K562 (cell line): ENCODE results near the gene WFIKKN1. TPM values are rescaled to one million over a fixed set of nuclear protein-coding genes. Genes with fewer than 3 reads are reported as not detected.

ENCODE experiments used
- ATAC-seq: fragments of 200-7000 bp; cut with Tn5 transposase; 3 replicates; pipeline ENCODE4 v1.9.1; 2020; ENCODE audit warnings: moderate library complexity
- BruUV-seq: library from RNA; stranded (reverse); fragments of 400-500 nt; replicated peaks from 2 replicates; lab custom pipeline; 2021; lab: Mats Ljungman, UMichigan
- CTCF ChIA-PET: fragments of 300-600 bp; formaldehyde crosslinking; extraction: SDS; loops from one replicate; lab custom pipeline; 2021; ENCODE audit warnings: low intra/inter-chr PET ratio; lab: Yijun Ruan, JAX
- POLR2A ChIA-PET: fragments of 300-600, 350-650 bp; sonication (Branson Sonifier 250); formaldehyde crosslinking; extraction: SDS; loops from one replicate; lab custom pipeline; 2021; ENCODE audit warnings: antibody characterized with exemption, inconsistent platforms; lab: Yijun Ruan, JAX
- DNase-seq, 4 experiments: peaks; one replicate each; pipeline versions ENCODE4 v3.0.0 to v3.0.0-alpha.2; 2011 to 2018; ENCODE audit warnings: low spot score in 3 of 4, mixed read lengths in 3 of 4; ENCODE audit errors: extremely low read depth in 1 of 4
- FAIRE-seq: peaks from 2 replicates; lab custom pipeline; 2011; peaks lifted over from hg19 to GRCh38; lab: Jason Lieb, UNC
- H2AFZ ChIP-seq: 2 replicates; pipeline ENCODE4 v1.6.0; 2011; ENCODE audit warnings: low read depth, low read length, control low read depth, inconsistent platforms
- H3K27ac ChIP-seq: fragments of 200-600 bp; 3 replicates; pipeline ENCODE4 v1.8.0; 2011; ENCODE audit warnings: low read depth, mild to moderate bottlenecking, control low read depth, inconsistent platforms, low read length, moderate library complexity, mixed read lengths; ENCODE audit errors: extremely low read depth
- H3K27me3 ChIP-seq, 2 experiments: fragments of 300-600 bp in 1 of 2; 2 replicates in 1 of 2; 3 replicates in 1 of 2; pipeline versions ENCODE4 v1.6.0 to v1.8.0; 2011; ENCODE audit warnings: inconsistent platforms in 2 of 2, low read length in 2 of 2, mild to moderate bottlenecking in 1 of 2, mixed read lengths in 1 of 2, moderate library complexity in 1 of 2; ENCODE audit not compliant: control insufficient read depth in 2 of 2, insufficient read depth in 2 of 2
- H3K36me3 ChIP-seq: fragments of 300-600 bp; 3 replicates; pipeline ENCODE4 v1.8.0; 2011; ENCODE audit warnings: mild to moderate bottlenecking, low read length, inconsistent platforms; ENCODE audit not compliant: control insufficient read depth, insufficient read depth
- H3K4me1 ChIP-seq, 2 experiments: fragments of 200-600 bp in 1 of 2; replicated peaks in 1 of 2; 2 replicates in 1 of 2; 3 replicates in 1 of 2; pipeline versions ENCODE4 v1.5.1 to v1.8.0; 2011; ENCODE audit warnings: inconsistent platforms in 2 of 2, low read length in 2 of 2, mild to moderate bottlenecking in 1 of 2, mixed read lengths in 1 of 2, moderate library complexity in 1 of 2; ENCODE audit not compliant: control insufficient read depth in 2 of 2, insufficient read depth in 2 of 2
- H3K4me2 ChIP-seq: 2 replicates; pipeline ENCODE4 v1.6.1; 2011; ENCODE audit warnings: low read length, control low read depth, inconsistent platforms, mixed read lengths; ENCODE audit not compliant: insufficient read depth
- H3K4me3 ChIP-seq: fragments of 200-600 bp; sonication (generic), shearing (Covaris generic); 2 replicates; pipeline ENCODE4 v1.5.1; 2016; ENCODE audit warnings: control low read depth, inconsistent platforms
- H3K79me2 ChIP-seq: fragments of 200-600 bp; 3 replicates; pipeline ENCODE4 v1.8.0; 2011; ENCODE audit warnings: low read length, inconsistent platforms; ENCODE audit not compliant: control insufficient read depth, insufficient read depth
- H3K9ac ChIP-seq, 2 experiments: 2 replicates each; pipeline versions ENCODE4 v1.6.0 to v1.6.1; 2011; ENCODE audit warnings: low read depth in 2 of 2, low read length in 2 of 2, control low read depth in 1 of 2, inconsistent platforms in 1 of 2, mild to moderate bottlenecking in 1 of 2, mixed read lengths in 1 of 2; ENCODE audit not compliant: insufficient read depth in 1 of 2
- H3K9me1 ChIP-seq: one replicate; pipeline ENCODE4 v1.6.0; 2011; ENCODE audit warnings: inconsistent platforms, mild to moderate bottlenecking, low read length, moderate library complexity; ENCODE audit not compliant: control insufficient read depth, insufficient read depth
- H3K9me3 ChIP-seq: replicated peaks from 2 replicates; pipeline ENCODE4 v1.5.1; 2011; ENCODE audit warnings: low read depth, low read length, inconsistent platforms; ENCODE audit not compliant: control insufficient read depth, insufficient read depth
- H4K20me1 ChIP-seq: replicated peaks from 2 replicates; pipeline ENCODE4 v1.6.1; 2011; ENCODE audit warnings: low read length, inconsistent platforms, mixed read lengths; ENCODE audit not compliant: control insufficient read depth, insufficient read depth
- BACH1 ChIP-seq: fragments of 200-800 bp; sonication (Bioruptor generic); IDR thresholded peaks from 2 replicates; pipeline ENCODE4 v1.6.1; 2016; ENCODE audit warnings: missing genetic modification characterization, missing compliant biosample characterization
- E2F3 ChIP-seq: fragments of 250-450 bp; sonication (Bioruptor Pico); IDR thresholded peaks from 2 replicates; pipeline ENCODE4 v1.4.0; 2020; ENCODE audit warnings: mild to moderate bottlenecking
- FIP1L1 ChIP-seq: fragments of 200-400 bp; formaldehyde crosslinking; IDR thresholded peaks from 2 replicates; pipeline ENCODE4 v1.6.1; 2018; ENCODE audit warnings: mild to moderate bottlenecking, low read depth, low read length; ENCODE audit not compliant: poor library complexity, severe bottlenecking
- NFATC3 ChIP-seq: fragments of 450-650 bp; IDR thresholded peaks from 2 replicates; pipeline ENCODE4 v1.6.1; 2017; ENCODE audit warnings: mild to moderate bottlenecking
- NFYB ChIP-seq: IDR thresholded peaks from 2 replicates; pipeline ENCODE4 v1.6.1; 2011; ENCODE audit warnings: mild to moderate bottlenecking, moderate library complexity; ENCODE audit not compliant: insufficient read length; ENCODE audit errors: extremely low read depth
- RBM17 ChIP-seq: fragments of 200-400 bp; formaldehyde crosslinking; IDR thresholded peaks from 2 replicates; pipeline ENCODE4 v1.6.1; 2017; ENCODE audit warnings: low read depth, mild to moderate bottlenecking, low read length, borderline replicate concordance
- RHOXF2B ChIP-seq: fragments of 250-450 bp; sonication (Bioruptor Pico); conservative IDR thresholded peaks from 2 replicates; pipeline ENCODE4 v1.5.1; 2021
- TAF1 ChIP-seq: IDR thresholded peaks from 2 replicates; pipeline ENCODE4 v1.6.1; 2011; ENCODE audit warnings: mild to moderate bottlenecking, low read length, moderate library complexity; ENCODE audit not compliant: insufficient read depth, control insufficient read depth, severe bottlenecking; ENCODE audit errors: extremely low read depth
- TRIM25 ChIP-seq: fragments of 450-650 bp; IDR thresholded peaks from 2 replicates; pipeline ENCODE4 v1.7.0; 2016; ENCODE audit warnings: borderline replicate concordance
- ZBED1 ChIP-seq: IDR thresholded peaks from 2 replicates; pipeline ENCODE4 v1.6.1; 2014
- ZBTB7A ChIP-seq: IDR thresholded peaks from 2 replicates; pipeline ENCODE4 v1.6.1; 2011; ENCODE audit warnings: low read depth, mild to moderate bottlenecking, low read length, moderate library complexity, borderline replicate concordance; ENCODE audit not compliant: control insufficient read depth
- ZNF589 ChIP-seq: fragments of 200-800 bp; sonication (Bioruptor generic); IDR thresholded peaks from 2 replicates; pipeline ENCODE4 v1.6.1; 2016; ENCODE audit warnings: low read depth, missing genetic modification characterization, missing compliant biosample characterization
- ZNF785 ChIP-seq: fragments of 250-450 bp; sonication (Bioruptor Pico); IDR thresholded peaks from 2 replicates; pipeline ENCODE4 v1.4.0; 2020; ENCODE audit warnings: mild to moderate bottlenecking
- WGBS: fragments of 100-300 bp; shearing (Covaris generic); methylation state at CpG from one replicate; pipeline ENCODE4 v1.1.6; 2016; ENCODE audit warnings: low coverage, mixed read lengths; ENCODE audit not compliant: insufficient coverage; ENCODE audit errors: missing lambda C conversion rate; 5-methylcytosine and 5-hydroxymethylcytosine counted together
- in situ Hi-C: fragments of 300-500 bp; cut with MboI; formaldehyde crosslinking; loops from 4 replicates; pipeline ENCODE4 v1.15.0; 2018; ENCODE audit warnings: inconsistent platforms, mixed read lengths
- intact Hi-C: fragments of 100-400 bp; cut with micrococcal nuclease; formaldehyde crosslinking; loops from 2 replicates; pipeline ENCODE4 v1.14.2; 2022
- polyA plus RNA-seq, 8 experiments: library from polyadenylated mRNA; depleted of rRNA in 4 of 8; stranded (reverse) in 5 of 8; unstranded in 3 of 8; fragments of >200 nt; fragmentation: Nextera tagmentation in 2 of 8; fragmentation: Illumina TruSeq in 1 of 8; extraction: Ambion mirVana in 2 of 8; extraction: Trizol in 1 of 8; gene quantifications; 2 replicates each; pipeline versions ENCODE4 v1.2.1 to v1.2.3, GENCODE V29; 2011 to 2014; ENCODE audit warnings: inconsistent platforms in 1 of 8, missing spikeins in 1 of 8
- total RNA-seq, 7 experiments: library from RNA; depleted of rRNA in 6 of 7; stranded (reverse); fragments of >200 nt in 6 of 7; fragmentation: Illumina TruSeq in 2 of 7; extraction: Trizol in 2 of 7; gene quantifications; 2 replicates each; pipeline versions ENCODE4 v1.2.1 to v1.2.3, GENCODE V29; 2011 to 2021; ENCODE audit warnings: low replicate concordance in 1 of 7

The WFIKKN1 gene
- total and polyA plus RNA-seq, 9 of the 15 experiments (the other 6 are each of a cell fraction or from before 2014, with no cell fraction given), result 0.14 to 1.1 (median 0.50) TPM; not detected in 4

- TF ChIP-seq TRIM25 (no peak), ZNF785 (CRISPR knock-in tag) (no peak)
Measured at GRCh38 chr16:638836-639235, 8.1 kb downstream of the WFIKKN1 start (continued).

GRCh38 chr16:640614-641013 is 9.8 kb downstream of the WFIKKN1 start:
- H3K4me1 ChIP-seq, result peaks cover 15 to 81% of the 10 kb centered on the region in 2 experiments; a peak in 4 of 5 replicates
- no TSS peak for BruUV-seq
- ATAC-seq, result no peak

More at GRCh38 chr16:640614-641013, 9.8 kb downstream of the WFIKKN1 start:
- Histone ChIP-seq H3K9ac (peak overlapping the region in 1 of 2 experiments; percentile 99; a peak in 2 of 4 replicates), H3K79me2 (peaks cover 58% of the 10 kb centered on the region), H3K27me3 (no peaks in the 10 kb centered on the region)
- in situ Hi-C loops, result no loop called here
- WGBS, result 56% methylated on average over 2 of the region's 5 CpGs
- TF ChIP-seq FIP1L1 (no peak), ZBED1 (no peak), RBM17 (no peak), NFATC3 (no peak), NFYB (no peak), TAF1 (no peak), BACH1 (tag) (no peak), ZNF589 (CRISPR knock-in tag) (no peak), RHOXF2B (no peak), ZNF785 (CRISPR knock-in tag) (no peak), ZBTB7A (no peak), E2F3 (CRISPR knock-in tag) (no peak)
- TF ChIP-seq, all 486 proteins: peak for 0
- Histone ChIP-seq H4K20me1 (no peaks in the 10 kb centered on the region), H3K4me2 (no peak overlapping the region), H2AFZ (no peak overlapping the region), H3K9me1 (no peaks in the 10 kb centered on the region), H3K4me3 (peak overlapping the region; percentile 89), H3K9me3 (no peaks in the 10 kb centered on the region), H3K27ac (peak overlapping the region; percentile 94; the same call in 1 of the 3 replicates), H3K36me3 (peaks cover 23% of the 10 kb centered on the region; the same call in 1 of the 3 replicates)
- intact Hi-C loops, result loop anchor here (1.0 kb wide), 1 partner anchor 50 kb away; the partner anchor contains the start of gene RAB40C
- no peak for FAIRE-seq
- CTCF ChIA-PET, result no interaction called here
- POLR2A ChIA-PET, result no interaction called here
- no peak for DNase-seq
